GM12878 (cell line): ENCODE data around the gene CA9. TPM values are rescaled to one million over a fixed set of nuclear protein-coding genes. Genes with fewer than 3 reads are reported as not detected.

Experiments
- ASH2L ChIP-seq: fragments of 300-600, 200-600 bp; sonication (generic); IDR thresholded peaks from 2 replicates; pipeline ENCODE4 v1.6.1; 2017; ENCODE audit warnings: low read depth, mild to moderate bottlenecking, borderline replicate concordance
- IRF3 ChIP-seq: fragments of 450-650 bp; IDR thresholded peaks from 2 replicates; pipeline ENCODE4 v1.6.1; 2014; ENCODE audit warnings: mild to moderate bottlenecking
- JUND ChIP-seq: IDR thresholded peaks from 2 replicates; pipeline ENCODE4 v1.6.1; 2012; ENCODE audit warnings: low read depth, mild to moderate bottlenecking, low read length, improper control_type of control experiment, moderate library complexity
- MYC ChIP-seq: IDR thresholded peaks from 2 replicates; pipeline ENCODE4 v1.6.1; 2011; ENCODE audit warnings: mild to moderate bottlenecking, low read length, moderate library complexity, inconsistent platforms; ENCODE audit not compliant: insufficient read depth, insufficient replicate concordance, insufficient read length, severe bottlenecking
- PAX8 ChIP-seq: fragments of 450-650 bp; IDR thresholded peaks from 2 replicates; pipeline ENCODE4 v1.6.1; 2017; ENCODE audit warnings: mild to moderate bottlenecking, moderate library complexity
- POLR2A ChIP-seq: IDR thresholded peaks from 2 replicates; pipeline ENCODE4 v1.6.1; 2011; ENCODE audit warnings: low read depth, mild to moderate bottlenecking, low read length
- REST ChIP-seq: IDR thresholded peaks from 2 replicates; pipeline ENCODE4 v1.6.1; 2012; ENCODE audit warnings: mild to moderate bottlenecking, low read depth, low read length
- RUNX3 ChIP-seq: IDR thresholded peaks from 2 replicates; pipeline ENCODE4 v1.6.1; 2012; ENCODE audit warnings: low read length, inconsistent platforms
- SMAD5 ChIP-seq: IDR thresholded peaks from 2 replicates; pipeline ENCODE4 v1.6.1; 2016; ENCODE audit warnings: antibody characterized with exemption, low read depth
- SRF ChIP-seq, 2 experiments: IDR thresholded peaks; 2 replicates each; pipeline ENCODE4 v1.6.1; 2011; ENCODE audit warnings: low read depth in 2 of 2, low read length in 2 of 2, mild to moderate bottlenecking in 1 of 2, moderate library complexity in 1 of 2
- TBL1XR1 ChIP-seq: IDR thresholded peaks from 2 replicates; pipeline ENCODE4 v1.6.1; 2012; ENCODE audit warnings: low read depth, low read length, improper control_type of control experiment
- TCF12 ChIP-seq: IDR thresholded peaks from 2 replicates; pipeline ENCODE4 v1.6.1; 2011; ENCODE audit warnings: low read depth, mild to moderate bottlenecking, low read length
- USF1 ChIP-seq: IDR thresholded peaks from 2 replicates; pipeline ENCODE4 v1.6.1; 2011; ENCODE audit warnings: borderline replicate concordance, low read depth, mild to moderate bottlenecking, moderate library complexity, mixed read lengths, low read length; ENCODE audit not compliant: insufficient read depth; ENCODE audit errors: extremely low read length
- ZBTB33 ChIP-seq: fragments of 450-650 bp; IDR thresholded peaks from 2 replicates; pipeline ENCODE4 v1.6.1; 2017; ENCODE audit warnings: mild to moderate bottlenecking
- polyA plus RNA-seq, 11 experiments: library from polyadenylated mRNA; depleted of rRNA in 4 of 11; unstranded in 6 of 11; stranded (reverse) in 5 of 11; fragments of >200 nt; fragmentation: Nextera tagmentation in 4 of 11; fragmentation: Illumina TruSeq in 1 of 11; extraction: Ambion mirVana in 4 of 11; extraction: Trizol in 1 of 11; gene quantifications; 1 replicate in 1 of 11; 2 replicates in 10 of 11; pipeline versions ENCODE4 v1.2.1 to v1.2.3, GENCODE V29; 2011 to 2016; ENCODE audit warnings: inconsistent platforms in 2 of 11, missing spikeins in 2 of 11, low read depth in 1 of 11
- total RNA-seq, 4 experiments: library from RNA; depleted of rRNA in 3 of 4; stranded (reverse); fragments of >200 nt in 3 of 4; fragmentation: Illumina TruSeq in 1 of 4; extraction: Trizol in 1 of 4; gene quantifications; 2 replicates each; pipeline versions ENCODE4 v1.2.1 to v1.2.3, GENCODE V29; 2013 to 2021
- TF ChIP-seq, protein P1 (sequence below): fragments of 450-650 bp; IDR thresholded peaks from 2 replicates; pipeline ENCODE4 v1.6.1; 2016; ENCODE audit warnings: mild to moderate bottlenecking, moderate library complexity, borderline replicate concordance

Gene CA9
- total and polyA plus RNA-seq, 10 of the 15 experiments (the other 5 are each of a cell fraction or from before 2014, with no cell fraction given): 0.53 to 6.6 (median 1.2) TPM

DNA sequence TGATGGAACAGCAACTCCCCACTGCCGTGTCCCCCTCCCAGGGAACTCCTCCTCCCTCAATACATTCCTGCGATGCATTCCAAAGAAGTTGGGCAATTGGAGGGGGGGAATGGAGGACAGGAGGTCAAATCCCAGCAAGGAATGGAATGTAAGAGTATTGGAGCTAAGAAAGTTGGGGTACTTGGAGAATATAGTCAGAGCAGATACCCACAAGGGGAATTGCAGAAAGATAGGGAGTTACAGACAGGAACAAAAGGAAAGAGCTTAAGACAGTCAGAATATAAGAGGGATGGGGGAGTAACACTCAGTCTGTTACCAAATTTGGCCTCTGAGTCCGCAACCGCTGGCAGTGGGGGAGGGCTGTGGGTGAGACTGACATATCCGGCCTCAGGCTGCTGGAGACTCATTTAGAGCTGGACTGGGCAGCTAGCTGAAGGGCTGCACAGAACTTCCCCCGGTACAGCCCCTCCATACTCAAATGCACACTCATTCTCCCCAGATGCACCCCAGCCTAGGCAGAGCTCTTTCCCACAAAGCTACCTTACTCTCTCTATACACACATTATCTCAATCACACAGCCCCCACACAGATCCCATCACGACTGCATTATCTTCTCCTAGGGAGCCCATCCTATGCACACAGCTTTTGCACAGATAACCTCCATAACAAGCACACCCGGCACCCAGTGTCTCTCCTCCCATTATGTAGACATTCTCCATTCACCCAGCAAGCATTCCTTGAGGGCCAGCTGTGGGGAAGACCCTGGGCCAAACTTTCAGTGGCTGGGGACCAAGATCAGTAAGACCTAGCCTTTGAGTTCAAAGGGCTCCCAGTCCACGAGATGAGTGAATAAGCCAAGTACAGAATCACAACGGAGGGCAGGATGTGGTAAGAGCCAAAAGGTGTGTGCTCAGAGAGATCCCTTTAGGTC, 54.6 kb downstream of the CA9 start (continued):
- no peak for TF ChIP-seq REST
- TF ChIP-seq MYC: no peak
- TF ChIP-seq USF1: no peak
- TF ChIP-seq JUND: no peak
- TF ChIP-seq ASH2L: no peak
- peak; percentile 26; the same call in 1 of the 2 replicates for TF ChIP-seq SMAD5
- peak; percentile 72 for TF ChIP-seq POLR2A
- no peak for TF ChIP-seq PAX8
- TF ChIP-seq, protein P1, sequence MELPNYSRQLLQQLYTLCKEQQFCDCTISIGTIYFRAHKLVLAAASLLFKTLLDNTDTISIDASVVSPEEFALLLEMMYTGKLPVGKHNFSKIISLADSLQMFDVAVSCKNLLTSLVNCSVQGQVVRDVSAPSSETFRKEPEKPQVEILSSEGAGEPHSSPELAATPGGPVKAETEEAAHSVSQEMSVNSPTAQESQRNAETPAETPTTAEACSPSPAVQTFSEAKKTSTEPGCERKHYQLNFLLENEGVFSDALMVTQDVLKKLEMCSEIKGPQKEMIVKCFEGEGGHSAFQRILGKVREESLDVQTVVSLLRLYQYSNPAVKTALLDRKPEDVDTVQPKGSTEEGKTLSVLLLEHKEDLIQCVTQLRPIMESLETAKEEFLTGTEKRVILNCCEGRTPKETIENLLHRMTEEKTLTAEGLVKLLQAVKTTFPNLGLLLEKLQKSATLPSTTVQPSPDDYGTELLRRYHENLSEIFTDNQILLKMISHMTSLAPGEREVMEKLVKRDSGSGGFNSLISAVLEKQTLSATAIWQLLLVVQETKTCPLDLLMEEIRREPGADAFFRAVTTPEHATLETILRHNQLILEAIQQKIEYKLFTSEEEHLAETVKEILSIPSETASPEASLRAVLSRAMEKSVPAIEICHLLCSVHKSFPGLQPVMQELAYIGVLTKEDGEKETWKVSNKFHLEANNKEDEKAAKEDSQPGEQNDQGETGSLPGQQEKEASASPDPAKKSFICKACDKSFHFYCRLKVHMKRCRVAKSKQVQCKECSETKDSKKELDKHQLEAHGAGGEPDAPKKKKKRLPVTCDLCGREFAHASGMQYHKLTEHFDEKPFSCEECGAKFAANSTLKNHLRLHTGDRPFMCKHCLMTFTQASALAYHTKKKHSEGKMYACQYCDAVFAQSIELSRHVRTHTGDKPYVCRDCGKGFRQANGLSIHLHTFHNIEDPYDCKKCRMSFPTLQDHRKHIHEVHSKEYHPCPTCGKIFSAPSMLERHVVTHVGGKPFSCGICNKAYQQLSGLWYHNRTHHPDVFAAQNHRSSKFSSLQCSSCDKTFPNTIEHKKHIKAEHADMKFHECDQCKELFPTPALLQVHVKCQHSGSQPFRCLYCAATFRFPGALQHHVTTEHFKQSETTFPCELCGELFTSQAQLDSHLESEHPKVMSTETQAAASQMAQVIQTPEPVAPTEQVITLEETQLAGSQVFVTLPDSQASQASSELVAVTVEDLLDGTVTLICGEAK: no peak
- TF ChIP-seq TCF12: no peak
- no peak for TF ChIP-seq IRF3
- peak; percentile 92 to 98 for TF ChIP-seq SRF (IDR thresholded peaks at IDR 0.05; ENCODE audit: low read depth in 2 of 2, low read length in 2 of 2)
- peak; percentile 63; the same call in 1 of the 2 replicates for TF ChIP-seq TBL1XR1
- no peak for TF ChIP-seq ZBTB33
- TF ChIP-seq RUNX3: no peak
